Measurements from ENCODE around the gene PRMT6. TPM values are rescaled to one million over a fixed set of nuclear protein-coding genes. Genes with fewer than 3 reads are reported as not detected.
"Not testable (repeated sequence)": the region's sequence is repeated elsewhere in the genome, so short reads cannot be mapped to it uniquely, and the experiment has no call there.

The PRMT6 gene
- total RNA-seq, 1 donor from 2014 or later = 18.5 TPM

DNA sequence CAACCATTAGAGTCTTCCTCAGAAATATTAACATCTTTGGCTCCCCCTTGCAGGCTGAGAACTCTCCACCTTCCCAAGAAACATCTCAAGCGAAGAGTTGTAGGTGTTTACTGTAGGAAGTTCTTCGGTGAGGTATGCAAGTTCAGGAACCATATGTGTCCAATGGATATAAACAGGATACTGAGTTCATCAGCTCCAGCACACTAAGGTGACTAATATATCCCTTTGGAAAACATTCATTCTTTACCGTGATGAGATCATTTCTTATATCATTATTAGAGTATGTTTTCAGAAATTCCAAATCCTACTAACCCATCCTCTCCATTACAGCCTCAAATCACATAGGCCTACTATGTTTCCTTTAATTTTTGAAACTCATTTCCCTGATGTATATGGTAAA is 37.3 kb upstream of the PRMT6 start:
- TF ChIP-seq, protein P1, sequence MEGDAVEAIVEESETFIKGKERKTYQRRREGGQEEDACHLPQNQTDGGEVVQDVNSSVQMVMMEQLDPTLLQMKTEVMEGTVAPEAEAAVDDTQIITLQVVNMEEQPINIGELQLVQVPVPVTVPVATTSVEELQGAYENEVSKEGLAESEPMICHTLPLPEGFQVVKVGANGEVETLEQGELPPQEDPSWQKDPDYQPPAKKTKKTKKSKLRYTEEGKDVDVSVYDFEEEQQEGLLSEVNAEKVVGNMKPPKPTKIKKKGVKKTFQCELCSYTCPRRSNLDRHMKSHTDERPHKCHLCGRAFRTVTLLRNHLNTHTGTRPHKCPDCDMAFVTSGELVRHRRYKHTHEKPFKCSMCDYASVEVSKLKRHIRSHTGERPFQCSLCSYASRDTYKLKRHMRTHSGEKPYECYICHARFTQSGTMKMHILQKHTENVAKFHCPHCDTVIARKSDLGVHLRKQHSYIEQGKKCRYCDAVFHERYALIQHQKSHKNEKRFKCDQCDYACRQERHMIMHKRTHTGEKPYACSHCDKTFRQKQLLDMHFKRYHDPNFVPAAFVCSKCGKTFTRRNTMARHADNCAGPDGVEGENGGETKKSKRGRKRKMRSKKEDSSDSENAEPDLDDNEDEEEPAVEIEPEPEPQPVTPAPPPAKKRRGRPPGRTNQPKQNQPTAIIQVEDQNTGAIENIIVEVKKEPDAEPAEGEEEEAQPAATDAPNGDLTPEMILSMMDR (IDR thresholded peaks at IDR 0.05) = no peak
- H3K27me3 Mint-ChIP-seq (ENCODE audit: unreplicated experiment) = peaks cover 4% of the 10 kb centered on the region
- no peak overlapping the region for H3K27ac Mint-ChIP-seq (ENCODE audit: unreplicated experiment)
- no peaks in the 10 kb centered on the region for H3K36me3 Mint-ChIP-seq (ENCODE audit: unreplicated experiment)
- no peak overlapping the region for H3K4me3 Mint-ChIP-seq (ENCODE audit: unreplicated experiment)
- no peak for DNase-seq (ENCODE audit: extremely low spot score, unreplicated experiment)
- peaks cover 5% of the 10 kb centered on the region for H3K9me3 Mint-ChIP-seq (ENCODE audit: unreplicated experiment)
- H3K4me1 Mint-ChIP-seq (ENCODE audit: unreplicated experiment) = no peaks in the 10 kb centered on the region

DNA sequence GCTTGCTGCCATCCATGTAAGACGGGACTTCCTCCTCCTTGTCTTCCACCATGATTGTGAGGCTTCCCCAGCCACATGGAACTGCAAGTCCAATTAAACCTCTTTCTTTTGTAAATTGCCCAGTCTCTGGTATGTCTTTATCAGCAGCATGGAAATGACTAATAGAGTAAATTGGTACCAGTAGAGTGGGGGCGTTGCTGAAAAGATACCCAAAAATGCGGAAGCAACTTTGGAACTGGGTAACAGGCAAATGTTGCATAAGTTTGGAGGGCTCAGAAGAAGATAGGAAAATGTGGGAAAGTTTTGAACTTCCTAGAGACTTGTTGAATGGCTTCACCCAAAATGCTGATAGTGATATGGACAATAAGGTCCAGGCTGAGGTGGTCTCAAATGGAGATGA is 17.6 kb upstream of the PRMT6 start:
- H3K27me3 Mint-ChIP-seq (ENCODE audit: unreplicated experiment); H3K36me3 Mint-ChIP-seq (ENCODE audit: unreplicated experiment); H3K4me3 Mint-ChIP-seq (ENCODE audit: unreplicated experiment); H3K27ac Mint-ChIP-seq (ENCODE audit: unreplicated experiment); DNase-seq (ENCODE audit: extremely low spot score, unreplicated experiment); H3K4me1 Mint-ChIP-seq (ENCODE audit: unreplicated experiment); H3K9me3 Mint-ChIP-seq (ENCODE audit: unreplicated experiment): not testable (repeated sequence)

DNA sequence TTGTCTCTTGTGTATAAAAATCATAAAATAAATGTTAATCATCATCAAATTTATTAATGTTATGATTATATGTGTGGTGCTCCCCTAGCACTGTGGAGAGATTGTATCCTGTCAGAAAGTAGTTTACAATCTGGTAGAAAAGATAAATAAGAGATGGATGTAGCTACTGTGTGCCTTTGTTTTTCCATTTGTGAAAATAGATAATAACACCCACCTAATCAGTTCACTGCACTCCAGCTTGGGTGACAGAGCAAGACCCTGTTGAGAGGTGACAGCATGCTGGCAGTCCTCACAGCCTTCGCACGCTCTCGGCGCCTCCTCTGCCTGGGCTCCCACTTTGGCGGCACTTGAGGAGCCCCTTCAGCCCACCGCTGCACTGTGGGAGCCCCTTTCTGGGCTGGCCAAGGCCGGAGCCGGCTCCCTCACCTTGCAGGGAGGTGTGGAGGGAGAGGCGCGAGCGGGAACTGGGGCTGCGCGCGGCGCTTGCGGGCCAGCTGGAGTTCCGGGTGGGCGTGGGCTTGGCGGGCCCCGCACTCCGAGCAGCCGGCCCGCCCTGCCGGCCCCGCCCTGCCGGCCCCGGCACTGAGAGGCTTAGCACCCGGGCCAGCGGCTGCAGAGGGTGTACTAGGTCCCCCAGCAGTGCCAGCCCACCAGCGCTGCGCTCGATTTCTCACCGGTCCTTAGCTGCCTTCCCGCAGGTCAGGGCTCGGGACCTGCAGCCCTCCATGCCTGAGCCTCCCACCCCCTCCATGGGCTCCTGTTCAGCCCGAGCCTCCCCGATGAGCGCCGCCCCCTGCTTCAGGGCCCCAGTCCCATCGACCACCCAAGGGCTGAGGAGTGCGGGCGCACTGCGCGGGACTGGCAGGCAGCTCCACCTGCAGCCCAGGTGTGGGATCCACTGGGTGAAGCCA is 11.9 kb upstream of the PRMT6 start:
- not testable (repeated sequence) for DNase-seq (ENCODE audit: extremely low spot score, unreplicated experiment); H3K27me3 Mint-ChIP-seq (ENCODE audit: unreplicated experiment); H3K4me1 Mint-ChIP-seq (ENCODE audit: unreplicated experiment); H3K4me3 Mint-ChIP-seq (ENCODE audit: unreplicated experiment); H3K36me3 Mint-ChIP-seq (ENCODE audit: unreplicated experiment); H3K27ac Mint-ChIP-seq (ENCODE audit: unreplicated experiment)
- H3K9me3 Mint-ChIP-seq (ENCODE audit: unreplicated experiment) = peaks cover 10% of the 10 kb centered on the region

DNA sequence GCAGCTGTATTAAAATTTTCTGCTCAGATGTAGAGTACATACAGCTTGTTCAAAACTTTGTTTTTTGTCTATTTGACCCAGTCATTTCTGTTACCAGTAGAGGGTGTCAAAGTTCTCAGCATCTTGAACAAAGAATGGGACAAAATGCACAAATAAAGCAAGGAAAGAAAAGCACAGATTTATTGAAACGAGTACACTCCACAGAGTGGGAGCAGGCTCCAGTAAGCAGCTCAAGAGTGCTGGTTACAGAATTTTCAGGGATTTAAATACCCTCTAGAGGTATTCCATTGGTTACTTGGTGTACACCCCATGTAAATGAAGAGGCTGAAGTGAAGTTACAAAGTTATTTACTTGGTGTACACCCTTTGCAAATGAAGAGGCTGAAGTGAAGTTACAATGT is 8.9 kb upstream of the PRMT6 start:
- Mint-ChIP-seq H3K4me1 (ENCODE audit: unreplicated experiment) (no peaks in the 10 kb centered on the region), H3K9me3 (ENCODE audit: unreplicated experiment) (peaks cover 13% of the 10 kb centered on the region), H3K4me3 (ENCODE audit: unreplicated experiment) (no peak overlapping the region), H3K27ac (ENCODE audit: unreplicated experiment) (no peak overlapping the region), H3K27me3 (ENCODE audit: unreplicated experiment) (no peaks in the 10 kb centered on the region), H3K36me3 (ENCODE audit: unreplicated experiment) (no peaks in the 10 kb centered on the region)
- no peak for DNase-seq (ENCODE audit: extremely low spot score, unreplicated experiment)
- TF ChIP-seq, protein P1 (IDR thresholded peaks at IDR 0.05) = no peak

DNA sequence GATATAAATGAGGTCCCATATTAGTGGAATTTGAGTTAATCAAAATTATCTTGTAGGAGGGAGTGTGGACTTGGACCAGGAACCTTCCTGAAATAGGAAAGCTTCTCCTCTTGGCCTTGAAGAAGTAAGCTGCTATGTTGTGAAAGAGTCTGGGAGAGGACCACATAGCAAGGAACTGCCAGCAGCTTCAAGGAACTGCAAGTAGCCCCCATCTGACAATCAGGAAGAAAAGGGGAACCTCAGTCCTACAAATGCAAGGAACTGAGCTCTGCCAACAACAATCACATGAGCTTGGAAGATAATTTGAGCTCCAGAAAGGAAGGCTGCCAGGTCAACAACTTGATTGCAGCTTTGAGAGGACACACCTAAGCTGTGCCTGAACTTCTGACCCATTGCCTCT is 8.2 kb upstream of the PRMT6 start:
- Mint-ChIP-seq H3K27ac (ENCODE audit: unreplicated experiment) (no peak overlapping the region), H3K27me3 (ENCODE audit: unreplicated experiment) (no peaks in the 10 kb centered on the region), H3K4me3 (ENCODE audit: unreplicated experiment) (no peak overlapping the region), H3K9me3 (ENCODE audit: unreplicated experiment) (peaks cover 13% of the 10 kb centered on the region), H3K36me3 (ENCODE audit: unreplicated experiment) (no peaks in the 10 kb centered on the region), H3K4me1 (ENCODE audit: unreplicated experiment) (no peaks in the 10 kb centered on the region)
- TF ChIP-seq, protein P1 (IDR thresholded peaks at IDR 0.05) = no peak
- DNase-seq (ENCODE audit: extremely low spot score, unreplicated experiment) = no peak

DNA sequence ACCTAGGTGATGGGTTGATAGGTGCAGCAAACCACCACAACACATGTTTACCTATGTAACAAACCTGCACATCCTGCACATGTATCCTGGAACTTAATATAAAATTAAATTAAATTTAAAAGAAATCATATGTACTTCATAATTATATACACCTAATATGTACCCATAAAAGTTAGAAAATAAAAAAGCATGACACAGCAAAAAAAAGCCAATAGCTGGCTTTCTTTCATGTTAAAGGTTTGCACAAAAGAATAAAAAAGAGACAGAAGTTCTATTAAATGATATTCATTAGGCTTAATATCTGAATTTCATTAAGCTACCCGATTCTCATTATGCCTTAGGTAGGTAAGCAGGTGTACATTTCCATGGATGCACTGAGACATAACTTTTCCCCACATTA is 5.2 kb upstream of the PRMT6 start:
- H3K9me3 Mint-ChIP-seq (ENCODE audit: unreplicated experiment) = peaks cover 13% of the 10 kb centered on the region
- H3K4me1 Mint-ChIP-seq (ENCODE audit: unreplicated experiment) = peaks cover 2% of the 10 kb centered on the region
- TF ChIP-seq, protein P1 (IDR thresholded peaks at IDR 0.05) = no peak
- H3K4me3 Mint-ChIP-seq (ENCODE audit: unreplicated experiment) = no peak overlapping the region
- no peak overlapping the region for H3K27ac Mint-ChIP-seq (ENCODE audit: unreplicated experiment)
- H3K36me3 Mint-ChIP-seq (ENCODE audit: unreplicated experiment) = no peaks in the 10 kb centered on the region
- no peak for DNase-seq (ENCODE audit: extremely low spot score, unreplicated experiment)
- no peaks in the 10 kb centered on the region for H3K27me3 Mint-ChIP-seq (ENCODE audit: unreplicated experiment)

DNA sequence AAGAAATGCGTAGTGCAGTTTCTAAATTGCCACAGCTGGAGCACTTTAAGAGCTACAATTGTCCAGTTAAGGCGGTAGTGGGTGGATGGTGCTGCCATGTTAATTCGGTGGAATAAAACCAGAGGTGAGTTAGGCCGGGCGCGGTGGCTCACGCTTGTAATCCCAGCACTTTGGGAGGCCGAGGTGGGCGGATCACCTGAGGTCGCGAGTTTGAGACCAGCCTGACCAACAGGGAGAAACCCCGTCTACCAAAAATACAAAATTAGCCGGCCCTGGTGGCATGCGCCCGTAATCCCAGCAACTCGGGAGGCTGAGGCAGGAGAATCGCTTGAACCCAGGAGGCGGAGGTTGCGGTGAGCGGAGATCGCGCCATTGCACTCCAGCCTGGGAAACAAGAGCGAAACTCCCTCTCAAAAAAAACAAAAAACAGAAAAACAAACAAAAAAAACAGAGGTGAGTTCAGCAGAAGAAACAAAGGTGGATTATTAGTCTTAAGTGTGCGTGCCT is 502 bp upstream of the PRMT6 start:
- Mint-ChIP-seq H3K27ac (ENCODE audit: unreplicated experiment) (peak overlapping the region; percentile 91), H3K4me1 (ENCODE audit: unreplicated experiment) (peaks cover 15% of the 10 kb centered on the region), H3K4me3 (ENCODE audit: unreplicated experiment) (peak overlapping the region; percentile 98)
- not testable (repeated sequence) for H3K27me3 Mint-ChIP-seq (ENCODE audit: unreplicated experiment); H3K36me3 Mint-ChIP-seq (ENCODE audit: unreplicated experiment); H3K9me3 Mint-ChIP-seq (ENCODE audit: unreplicated experiment); DNase-seq (ENCODE audit: extremely low spot score, unreplicated experiment)
